GM23338 (cell line): ENCODE measurements around the gene CPNE2. TPM values are rescaled to one million over a fixed set of nuclear protein-coding genes. Genes with fewer than 3 reads are reported as not detected.

Experiments
- ATAC-seq: fragments of 200-7000 bp; cut with Tn5 transposase; 3 replicates; pipeline ENCODE4 v1.9.1; 2020
- DNase-seq: peaks from one replicate; pipeline ENCODE4 v3.0.0-alpha.2; 2015; ENCODE audit warnings: low spot score
- H2AFZ ChIP-seq: fragments of 200-600 bp; sonication (generic); 2 replicates; pipeline ENCODE4 v1.8.0; 2016; ENCODE audit warnings: antibody characterized with exemption, mild to moderate bottlenecking, moderate library complexity
- H3F3A ChIP-seq: fragments of 200-600 bp; sonication (generic); replicated peaks from 2 replicates; pipeline ENCODE4 v1.8.0; 2017; ENCODE audit warnings: antibody characterized with exemption, mixed run types, low read depth
- H3K27ac ChIP-seq: fragments of 200-600 bp; sonication (generic); 2 replicates; pipeline ENCODE4 v1.6.1; 2016; ENCODE audit warnings: low read depth
- H3K27me3 ChIP-seq: fragments of 200-600 bp; sonication (generic); 2 replicates; pipeline ENCODE4 v1.8.0; 2016; ENCODE audit warnings: mild to moderate bottlenecking, mixed run types, moderate library complexity; ENCODE audit not compliant: insufficient read depth
- H3K36me3 ChIP-seq: fragments of 200-600 bp; sonication (generic); 2 replicates; pipeline ENCODE4 v1.8.0; 2016; ENCODE audit warnings: mild to moderate bottlenecking; ENCODE audit not compliant: insufficient read depth
- H3K4me1 ChIP-seq: fragments of 200-600 bp; sonication (generic); 2 replicates; pipeline ENCODE4 v1.8.0; 2016; ENCODE audit warnings: mild to moderate bottlenecking, moderate library complexity; ENCODE audit not compliant: insufficient read depth
- H3K4me2 ChIP-seq: fragments of 200-600 bp; sonication (generic); 2 replicates; pipeline ENCODE4 v1.7.1; 2017; ENCODE audit warnings: mixed run types
- H3K4me3 ChIP-seq: fragments of 200-600 bp; sonication (generic); 2 replicates; pipeline ENCODE4 v1.6.1; 2016; ENCODE audit warnings: mixed run types
- H3K79me2 ChIP-seq: fragments of 200-600 bp; sonication (generic); replicated peaks from 2 replicates; pipeline ENCODE4 v1.8.0; 2017; ENCODE audit warnings: mild to moderate bottlenecking; ENCODE audit not compliant: insufficient read depth
- H3K9me2 ChIP-seq: fragments of 200-600 bp; sonication (generic); 2 replicates; pipeline ENCODE4 v1.8.0; 2017; ENCODE audit not compliant: insufficient read depth
- H4K20me1 ChIP-seq: fragments of 200-600 bp; sonication (generic); replicated peaks from 2 replicates; pipeline ENCODE4 v1.8.0; 2017; ENCODE audit warnings: mild to moderate bottlenecking; ENCODE audit not compliant: insufficient read depth
- H3K27ac Mint-ChIP-seq: 2 replicates; pipeline ENCODE4 v1.8.0; 2020; ENCODE audit warnings: inconsistent platforms, mild to moderate bottlenecking, moderate library complexity, mixed read lengths
- H3K27me3 Mint-ChIP-seq: 3 replicates; pipeline ENCODE4 v1.8.0; 2022; ENCODE audit warnings: low read depth, mild to moderate bottlenecking, moderate library complexity, mixed read lengths, inconsistent platforms; ENCODE audit not compliant: insufficient read depth, poor library complexity
- H3K36me3 Mint-ChIP-seq: 3 replicates; pipeline ENCODE4 v1.8.0; 2021; ENCODE audit warnings: low read depth, mild to moderate bottlenecking, inconsistent platforms, moderate library complexity, mixed read lengths
- H3K4me1 Mint-ChIP-seq: 3 replicates; pipeline ENCODE4 v1.8.0; 2020; ENCODE audit warnings: mild to moderate bottlenecking, inconsistent platforms, mixed read lengths
- H3K4me3 Mint-ChIP-seq: 3 replicates; pipeline ENCODE4 v1.8.0; 2021; ENCODE audit warnings: moderate library complexity, mild to moderate bottlenecking, inconsistent platforms, mixed read lengths
- H3K9me3 Mint-ChIP-seq: 3 replicates; pipeline ENCODE4 v1.8.0; 2020; ENCODE audit warnings: moderate library complexity, mild to moderate bottlenecking, inconsistent platforms, mixed read lengths
- CREB1 ChIP-seq: fragments of 250-450 bp; sonication (Bioruptor Pico); IDR thresholded peaks from 2 replicates; pipeline ENCODE4 v1.5.0; 2020; ENCODE audit warnings: low read depth, mild to moderate bottlenecking, moderate library complexity
- EZH2 ChIP-seq: fragments of 200-600 bp; sonication (generic); IDR thresholded peaks from one replicate; pipeline ENCODE4 v1.8.0; 2017; ENCODE audit warnings: antibody characterized with exemption, mild to moderate bottlenecking, low read depth; ENCODE audit not compliant: unreplicated experiment
- EZH2phosphoT487 ChIP-seq: fragments of 200-600 bp; sonication (generic); IDR thresholded peaks from one replicate; pipeline ENCODE4 v1.8.1; 2018; ENCODE audit warnings: antibody characterized with exemption; ENCODE audit not compliant: unreplicated experiment
- JUNB ChIP-seq: IDR thresholded peaks from one replicate; pipeline ENCODE4 v1.6.1; 2016; ENCODE audit warnings: antibody characterized with exemption; ENCODE audit not compliant: unreplicated experiment
- NANOG ChIP-seq: IDR thresholded peaks from 2 replicates; pipeline ENCODE4 v1.6.1; 2016; ENCODE audit warnings: antibody characterized with exemption, borderline replicate concordance
- POLR2AphosphoS5 ChIP-seq: IDR thresholded peaks from 2 replicates; pipeline ENCODE4 v1.6.1; 2016; ENCODE audit warnings: antibody characterized with exemption, low read depth
- STAT1 ChIP-seq: IDR thresholded peaks from one replicate; pipeline ENCODE4 v1.6.1; 2016; ENCODE audit warnings: antibody characterized with exemption; ENCODE audit not compliant: unreplicated experiment
- ZNF114 ChIP-seq: fragments of 250-450 bp; sonication (Bioruptor Pico); IDR thresholded peaks from 2 replicates; pipeline ENCODE4 v1.5.0; 2020; ENCODE audit warnings: mild to moderate bottlenecking, moderate library complexity
- ZNF331 ChIP-seq: fragments of 250-450 bp; sonication (Bioruptor Pico); IDR thresholded peaks from 2 replicates; pipeline ENCODE4 v1.5.0; 2020; ENCODE audit warnings: low read depth, mild to moderate bottlenecking, moderate library complexity
- polyA plus RNA-seq: library from polyadenylated mRNA; unstranded; fragments of >200 nt; fragmentation: Nextera tagmentation; extraction: Ambion mirVana; gene quantifications from 2 replicates; pipeline ENCODE4 v1.2.1, GENCODE V29; 2016
- total RNA-seq: library from RNA; depleted of rRNA; stranded (reverse); fragments of >200 nt; shearing (Covaris generic); gene quantifications from 2 replicates; pipeline ENCODE4 v1.2.3, GENCODE V29; 2014
- TF ChIP-seq, protein P1 (sequence below): IDR thresholded peaks from 2 replicates; pipeline ENCODE4 v1.6.1; 2016; ENCODE audit warnings: antibody characterized with exemption
- TF ChIP-seq, protein P2 (sequence below), 2 experiments: fragments of 200-600 bp in 1 of 2; sonication (generic) in 1 of 2; conservative IDR thresholded peaks; 2 replicates each; pipeline versions ENCODE4 v1.5.1 to v1.6.1; 2016 to 2017; ENCODE audit warnings: antibody characterized with exemption in 2 of 2, low read depth in 2 of 2, mild to moderate bottlenecking in 2 of 2, moderate library complexity in 1 of 2
- TF ChIP-seq, protein P3 (sequence below): IDR thresholded peaks from one replicate; pipeline ENCODE4 v1.6.1; 2018; ENCODE audit warnings: antibody characterized with exemption; ENCODE audit not compliant: unreplicated experiment
- TF ChIP-seq, protein P4 (sequence below): fragments of 250-450 bp; sonication (Bioruptor Pico); IDR thresholded peaks from 2 replicates; pipeline ENCODE4 v1.5.0; 2020; ENCODE audit warnings: mild to moderate bottlenecking, moderate library complexity

Gene CPNE2
- total and polyA plus RNA-seq, 2 experiments from 2014 or later, result 7.1 to 11.3 TPM

DNA sequence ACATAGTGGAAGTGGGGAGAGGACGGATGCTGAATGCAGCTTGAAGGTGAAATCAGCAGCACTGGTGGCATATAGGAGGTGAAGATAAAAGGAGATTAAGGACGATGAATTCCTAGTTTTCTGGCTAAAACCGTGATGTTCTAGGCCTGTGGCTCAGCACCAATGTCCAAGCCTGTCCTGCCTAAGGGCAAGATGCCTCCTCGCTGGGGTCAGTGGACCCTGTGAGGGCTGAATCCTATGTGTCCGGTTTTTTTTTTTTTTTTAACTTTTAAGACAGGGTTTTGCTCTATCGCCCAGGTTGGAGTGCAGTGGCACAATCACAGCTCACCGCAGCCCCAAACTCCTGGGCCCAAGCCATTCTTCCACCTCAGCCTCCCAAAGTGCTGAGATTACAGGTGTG lies 12.8 kb downstream of the CPNE2 start:
- TF ChIP-seq, protein P1, sequence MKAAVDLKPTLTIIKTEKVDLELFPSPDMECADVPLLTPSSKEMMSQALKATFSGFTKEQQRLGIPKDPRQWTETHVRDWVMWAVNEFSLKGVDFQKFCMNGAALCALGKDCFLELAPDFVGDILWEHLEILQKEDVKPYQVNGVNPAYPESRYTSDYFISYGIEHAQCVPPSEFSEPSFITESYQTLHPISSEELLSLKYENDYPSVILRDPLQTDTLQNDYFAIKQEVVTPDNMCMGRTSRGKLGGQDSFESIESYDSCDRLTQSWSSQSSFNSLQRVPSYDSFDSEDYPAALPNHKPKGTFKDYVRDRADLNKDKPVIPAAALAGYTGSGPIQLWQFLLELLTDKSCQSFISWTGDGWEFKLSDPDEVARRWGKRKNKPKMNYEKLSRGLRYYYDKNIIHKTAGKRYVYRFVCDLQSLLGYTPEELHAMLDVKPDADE, result no peak
- TF ChIP-seq, protein P2, sequence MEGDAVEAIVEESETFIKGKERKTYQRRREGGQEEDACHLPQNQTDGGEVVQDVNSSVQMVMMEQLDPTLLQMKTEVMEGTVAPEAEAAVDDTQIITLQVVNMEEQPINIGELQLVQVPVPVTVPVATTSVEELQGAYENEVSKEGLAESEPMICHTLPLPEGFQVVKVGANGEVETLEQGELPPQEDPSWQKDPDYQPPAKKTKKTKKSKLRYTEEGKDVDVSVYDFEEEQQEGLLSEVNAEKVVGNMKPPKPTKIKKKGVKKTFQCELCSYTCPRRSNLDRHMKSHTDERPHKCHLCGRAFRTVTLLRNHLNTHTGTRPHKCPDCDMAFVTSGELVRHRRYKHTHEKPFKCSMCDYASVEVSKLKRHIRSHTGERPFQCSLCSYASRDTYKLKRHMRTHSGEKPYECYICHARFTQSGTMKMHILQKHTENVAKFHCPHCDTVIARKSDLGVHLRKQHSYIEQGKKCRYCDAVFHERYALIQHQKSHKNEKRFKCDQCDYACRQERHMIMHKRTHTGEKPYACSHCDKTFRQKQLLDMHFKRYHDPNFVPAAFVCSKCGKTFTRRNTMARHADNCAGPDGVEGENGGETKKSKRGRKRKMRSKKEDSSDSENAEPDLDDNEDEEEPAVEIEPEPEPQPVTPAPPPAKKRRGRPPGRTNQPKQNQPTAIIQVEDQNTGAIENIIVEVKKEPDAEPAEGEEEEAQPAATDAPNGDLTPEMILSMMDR (conservative IDR thresholded peaks at IDR 0.05; ENCODE audit: low read depth in 2 of 2), result no peak
- TF ChIP-seq, protein P3, sequence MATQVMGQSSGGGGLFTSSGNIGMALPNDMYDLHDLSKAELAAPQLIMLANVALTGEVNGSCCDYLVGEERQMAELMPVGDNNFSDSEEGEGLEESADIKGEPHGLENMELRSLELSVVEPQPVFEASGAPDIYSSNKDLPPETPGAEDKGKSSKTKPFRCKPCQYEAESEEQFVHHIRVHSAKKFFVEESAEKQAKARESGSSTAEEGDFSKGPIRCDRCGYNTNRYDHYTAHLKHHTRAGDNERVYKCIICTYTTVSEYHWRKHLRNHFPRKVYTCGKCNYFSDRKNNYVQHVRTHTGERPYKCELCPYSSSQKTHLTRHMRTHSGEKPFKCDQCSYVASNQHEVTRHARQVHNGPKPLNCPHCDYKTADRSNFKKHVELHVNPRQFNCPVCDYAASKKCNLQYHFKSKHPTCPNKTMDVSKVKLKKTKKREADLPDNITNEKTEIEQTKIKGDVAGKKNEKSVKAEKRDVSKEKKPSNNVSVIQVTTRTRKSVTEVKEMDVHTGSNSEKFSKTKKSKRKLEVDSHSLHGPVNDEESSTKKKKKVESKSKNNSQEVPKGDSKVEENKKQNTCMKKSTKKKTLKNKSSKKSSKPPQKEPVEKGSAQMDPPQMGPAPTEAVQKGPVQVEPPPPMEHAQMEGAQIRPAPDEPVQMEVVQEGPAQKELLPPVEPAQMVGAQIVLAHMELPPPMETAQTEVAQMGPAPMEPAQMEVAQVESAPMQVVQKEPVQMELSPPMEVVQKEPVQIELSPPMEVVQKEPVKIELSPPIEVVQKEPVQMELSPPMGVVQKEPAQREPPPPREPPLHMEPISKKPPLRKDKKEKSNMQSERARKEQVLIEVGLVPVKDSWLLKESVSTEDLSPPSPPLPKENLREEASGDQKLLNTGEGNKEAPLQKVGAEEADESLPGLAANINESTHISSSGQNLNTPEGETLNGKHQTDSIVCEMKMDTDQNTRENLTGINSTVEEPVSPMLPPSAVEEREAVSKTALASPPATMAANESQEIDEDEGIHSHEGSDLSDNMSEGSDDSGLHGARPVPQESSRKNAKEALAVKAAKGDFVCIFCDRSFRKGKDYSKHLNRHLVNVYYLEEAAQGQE, result no peak
- no peak for TF ChIP-seq ZNF114 (CRISPR knock-in tag)
- TF ChIP-seq POLR2AphosphoS5, result no peak
- TF ChIP-seq, protein P4, sequence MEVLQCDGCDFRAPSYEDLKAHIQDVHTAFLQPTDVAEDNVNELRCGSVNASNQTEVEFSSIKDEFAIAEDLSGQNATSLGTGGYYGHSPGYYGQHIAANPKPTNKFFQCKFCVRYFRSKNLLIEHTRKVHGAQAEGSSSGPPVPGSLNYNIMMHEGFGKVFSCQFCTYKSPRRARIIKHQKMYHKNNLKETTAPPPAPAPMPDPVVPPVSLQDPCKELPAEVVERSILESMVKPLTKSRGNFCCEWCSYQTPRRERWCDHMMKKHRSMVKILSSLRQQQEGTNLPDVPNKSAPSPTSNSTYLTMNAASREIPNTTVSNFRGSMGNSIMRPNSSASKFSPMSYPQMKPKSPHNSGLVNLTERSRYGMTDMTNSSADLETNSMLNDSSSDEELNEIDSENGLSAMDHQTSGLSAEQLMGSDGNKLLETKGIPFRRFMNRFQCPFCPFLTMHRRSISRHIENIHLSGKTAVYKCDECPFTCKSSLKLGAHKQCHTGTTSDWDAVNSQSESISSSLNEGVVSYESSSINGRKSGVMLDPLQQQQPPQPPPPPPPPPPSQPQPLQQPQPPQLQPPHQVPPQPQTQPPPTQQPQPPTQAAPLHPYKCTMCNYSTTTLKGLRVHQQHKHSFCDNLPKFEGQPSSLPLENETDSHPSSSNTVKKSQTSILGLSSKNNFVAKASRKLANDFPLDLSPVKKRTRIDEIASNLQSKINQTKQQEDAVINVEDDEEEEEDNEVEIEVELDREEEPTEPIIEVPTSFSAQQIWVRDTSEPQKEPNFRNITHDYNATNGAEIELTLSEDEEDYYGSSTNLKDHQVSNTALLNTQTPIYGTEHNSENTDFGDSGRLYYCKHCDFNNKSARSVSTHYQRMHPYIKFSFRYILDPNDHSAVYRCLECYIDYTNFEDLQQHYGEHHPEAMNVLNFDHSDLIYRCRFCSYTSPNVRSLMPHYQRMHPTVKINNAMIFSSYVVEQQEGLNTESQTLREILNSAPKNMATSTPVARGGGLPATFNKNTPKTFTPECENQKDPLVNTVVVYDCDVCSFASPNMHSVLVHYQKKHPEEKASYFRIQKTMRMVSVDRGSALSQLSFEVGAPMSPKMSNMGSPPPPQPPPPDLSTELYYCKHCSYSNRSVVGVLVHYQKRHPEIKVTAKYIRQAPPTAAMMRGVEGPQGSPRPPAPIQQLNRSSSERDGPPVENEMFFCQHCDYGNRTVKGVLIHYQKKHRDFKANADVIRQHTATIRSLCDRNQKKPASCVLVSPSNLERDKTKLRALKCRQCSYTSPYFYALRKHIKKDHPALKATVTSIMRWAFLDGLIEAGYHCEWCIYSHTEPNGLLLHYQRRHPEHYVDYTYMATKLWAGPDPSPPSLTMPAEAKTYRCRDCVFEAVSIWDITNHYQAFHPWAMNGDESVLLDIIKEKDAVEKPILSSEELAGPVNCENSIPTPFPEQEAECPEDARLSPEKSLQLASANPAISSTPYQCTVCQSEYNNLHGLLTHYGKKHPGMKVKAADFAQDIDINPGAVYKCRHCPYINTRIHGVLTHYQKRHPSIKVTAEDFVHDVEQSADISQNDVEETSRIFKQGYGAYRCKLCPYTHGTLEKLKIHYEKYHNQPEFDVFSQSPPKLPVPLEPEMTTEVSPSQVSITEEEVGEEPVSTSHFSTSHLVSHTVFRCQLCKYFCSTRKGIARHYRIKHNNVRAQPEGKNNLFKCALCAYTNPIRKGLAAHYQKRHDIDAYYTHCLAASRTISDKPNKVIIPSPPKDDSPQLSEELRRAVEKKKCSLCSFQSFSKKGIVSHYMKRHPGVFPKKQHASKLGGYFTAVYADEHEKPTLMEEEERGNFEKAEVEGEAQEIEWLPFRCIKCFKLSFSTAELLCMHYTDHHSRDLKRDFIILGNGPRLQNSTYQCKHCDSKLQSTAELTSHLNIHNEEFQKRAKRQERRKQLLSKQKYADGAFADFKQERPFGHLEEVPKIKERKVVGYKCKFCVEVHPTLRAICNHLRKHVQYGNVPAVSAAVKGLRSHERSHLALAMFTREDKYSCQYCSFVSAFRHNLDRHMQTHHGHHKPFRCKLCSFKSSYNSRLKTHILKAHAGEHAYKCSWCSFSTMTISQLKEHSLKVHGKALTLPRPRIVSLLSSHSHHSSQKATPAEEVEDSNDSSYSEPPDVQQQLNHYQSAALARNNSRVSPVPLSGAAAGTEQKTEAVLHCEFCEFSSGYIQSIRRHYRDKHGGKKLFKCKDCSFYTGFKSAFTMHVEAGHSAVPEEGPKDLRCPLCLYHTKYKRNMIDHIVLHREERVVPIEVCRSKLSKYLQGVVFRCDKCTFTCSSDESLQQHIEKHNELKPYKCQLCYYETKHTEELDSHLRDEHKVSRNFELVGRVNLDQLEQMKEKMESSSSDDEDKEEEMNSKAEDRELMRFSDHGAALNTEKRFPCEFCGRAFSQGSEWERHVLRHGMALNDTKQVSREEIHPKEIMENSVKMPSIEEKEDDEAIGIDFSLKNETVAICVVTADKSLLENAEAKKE (CRISPR knock-in tag), result no peak
- TF ChIP-seq JUNB, result no peak
- TF ChIP-seq CREB1 (CRISPR knock-in tag), result no peak
- no peak for TF ChIP-seq STAT1
- no peak for TF ChIP-seq NANOG
- no peak for TF ChIP-seq EZH2
- TF ChIP-seq EZH2phosphoT487, result no peak
- TF ChIP-seq ZNF331 (CRISPR knock-in tag), result no peak
- Histone ChIP-seq H3K27me3 (no peaks in the 10 kb centered on the region), H3F3A (no peaks in the 10 kb centered on the region), H3K79me2 (no peaks in the 10 kb centered on the region), H3K4me1 (peaks cover 11% of the 10 kb centered on the region), H3K4me2 (0 out of 2 replicates have a peak overlapping the region, but pooled peaks have one; percentile 20), H4K20me1 (no peaks in the 10 kb centered on the region), H3K4me3 (no peak overlapping the region), H3K27ac (no peak overlapping the region), H2AFZ (no peak overlapping the region), H3K36me3 (no peaks in the 10 kb centered on the region), H3K9me2 (no peaks in the 10 kb centered on the region)
- ATAC-seq (no peak), DNase-seq (no peak)
- Mint-ChIP-seq H3K27ac (no peak overlapping the region), H3K4me3 (no peak overlapping the region), H3K27me3 (peaks cover 12% of the 10 kb centered on the region), H3K9me3 (no peaks in the 10 kb centered on the region), H3K36me3 (no peaks in the 10 kb centered on the region), H3K4me1 (peaks cover 31% of the 10 kb centered on the region)
